GM18909 (cell line): Measurements from ENCODE around the gene RGPD3.

ENCODE experiments used
- ATAC-seq: cut with Tn5 transposase; IDR thresholded peaks from one replicate; pipeline ENCODE4 v1.9.1; 2021; ENCODE audit warnings: mild to moderate bottlenecking; ENCODE audit not compliant: unreplicated experiment, poor library complexity

RGPD3 gene

GRCh38 chr2:106344302-106344701, 123.9 kb downstream of the RGPD3 start:
- ATAC-seq: no peak

GRCh38 chr2:106343274-106343673, 124.9 kb downstream of the RGPD3 start:
- ATAC-seq: no peak

- no peak for ATAC-seq
Observed at GRCh38 chr2:106342831-106343251, 125.4 kb downstream of the RGPD3 start.

GRCh38 chr2:106341666-106342065, 126.5 kb downstream of the RGPD3 start:
- ATAC-seq: no peak
